Measurements from ENCODE around the gene MMP28.

The MMP28 gene

GRCh38 chr17:35747540-35748017, 47.9 kb downstream of the MMP28 start:
- Histone ChIP-seq H3K4me1 (ENCODE audit: insufficient read depth, low read length, severe bottlenecking) (peaks cover 9% of the 10 kb centered on the region), H4K20me1 (ENCODE audit: insufficient read depth, low read length) (no peaks in the 10 kb centered on the region), H3K4me3 (ENCODE audit: low read depth, low read length, poor library complexity, severe bottlenecking) (no peak overlapping the region), H3F3A (ENCODE audit: insufficient read depth, low read length) (no peaks in the 10 kb centered on the region), H3K27ac (ENCODE audit: low read depth, low read length, poor library complexity, severe bottlenecking) (no peak overlapping the region), H3K9ac (ENCODE audit: low read length) (no peak overlapping the region), H3K9me3 (ENCODE audit: low read length) (no peaks in the 10 kb centered on the region), H3K9me2 (ENCODE audit: low read depth, low read length) (no peaks in the 10 kb centered on the region), H3K36me3 (ENCODE audit: insufficient read depth, low read length) (no peaks in the 10 kb centered on the region), H3K27me3 (ENCODE audit: insufficient read depth, low read length) (peaks cover 13% of the 10 kb centered on the region), H3K79me2 (ENCODE audit: insufficient read depth, low read length) (no peaks in the 10 kb centered on the region), H2AFZ (ENCODE audit: low read length) (no peak overlapping the region), H3K4me2 (ENCODE audit: low read length) (no peak overlapping the region)
- no peak for TF ChIP-seq EZH2 (IDR thresholded peaks at IDR 0.05; ENCODE audit: borderline replicate concordance, low read length)
- peak; percentile 85 for TF ChIP-seq CTCF (IDR thresholded peaks at IDR 0.05; ENCODE audit: low read length)

- Histone ChIP-seq H3K4me1 (ENCODE audit: insufficient read depth, low read length, severe bottlenecking) (peaks cover 9% of the 10 kb centered on the region), H3K36me3 (ENCODE audit: insufficient read depth, low read length) (no peaks in the 10 kb centered on the region), H3K27ac (ENCODE audit: low read depth, low read length, poor library complexity, severe bottlenecking) (no peak overlapping the region), H3K27me3 (ENCODE audit: insufficient read depth, low read length) (peaks cover 7% of the 10 kb centered on the region), H3F3A (ENCODE audit: insufficient read depth, low read length) (no peaks in the 10 kb centered on the region), H3K9ac (ENCODE audit: low read length) (no peak overlapping the region), H3K79me2 (ENCODE audit: insufficient read depth, low read length) (no peaks in the 10 kb centered on the region), H3K9me3 (ENCODE audit: low read length) (no peaks in the 10 kb centered on the region), H4K20me1 (ENCODE audit: insufficient read depth, low read length) (no peaks in the 10 kb centered on the region), H3K9me2 (ENCODE audit: low read depth, low read length) (no peaks in the 10 kb centered on the region), H2AFZ (ENCODE audit: low read length) (no peak overlapping the region), H3K4me2 (ENCODE audit: low read length) (no peak overlapping the region), H3K4me3 (ENCODE audit: low read depth, low read length, poor library complexity, severe bottlenecking) (no peak overlapping the region)
- no peak for TF ChIP-seq CTCF (IDR thresholded peaks at IDR 0.05; ENCODE audit: low read length)
- TF ChIP-seq EZH2 (IDR thresholded peaks at IDR 0.05; ENCODE audit: borderline replicate concordance, low read length): no peak
Measured at GRCh38 chr17:35745749-35746320, 49.6 kb downstream of the MMP28 start.

GRCh38 chr17:35745246-35745645, 50.2 kb downstream of the MMP28 start:
- Histone ChIP-seq H3K27ac (ENCODE audit: low read depth, low read length, poor library complexity, severe bottlenecking) (no peak overlapping the region), H3F3A (ENCODE audit: insufficient read depth, low read length) (no peaks in the 10 kb centered on the region), H3K79me2 (ENCODE audit: insufficient read depth, low read length) (no peaks in the 10 kb centered on the region), H3K4me3 (ENCODE audit: low read depth, low read length, poor library complexity, severe bottlenecking) (no peak overlapping the region), H3K4me1 (ENCODE audit: insufficient read depth, low read length, severe bottlenecking) (peaks cover 8% of the 10 kb centered on the region), H4K20me1 (ENCODE audit: insufficient read depth, low read length) (no peaks in the 10 kb centered on the region), H3K36me3 (ENCODE audit: insufficient read depth, low read length) (no peaks in the 10 kb centered on the region), H3K9ac (ENCODE audit: low read length) (no peak overlapping the region), H3K9me2 (ENCODE audit: low read depth, low read length) (no peaks in the 10 kb centered on the region), H2AFZ (ENCODE audit: low read length) (no peak overlapping the region), H3K4me2 (ENCODE audit: low read length) (no peak overlapping the region), H3K27me3 (ENCODE audit: insufficient read depth, low read length) (peaks cover 6% of the 10 kb centered on the region; the same call in 1 of the 2 replicates), H3K9me3 (ENCODE audit: low read length) (no peaks in the 10 kb centered on the region)
- TF ChIP-seq EZH2 (IDR thresholded peaks at IDR 0.05; ENCODE audit: borderline replicate concordance, low read length) (no peak), CTCF (IDR thresholded peaks at IDR 0.05; ENCODE audit: low read length) (no peak)
